NCI-H2227 treated with DMSO at 0.1 percent for 48 hours (cell line): ENCODE results near the gene SH2D1B.

Source experiments
- DNase-seq: peaks from one replicate; lab custom pipeline; 2025; lab: John Stamatoyannopoulos, UW

SH2D1B gene

DNA sequence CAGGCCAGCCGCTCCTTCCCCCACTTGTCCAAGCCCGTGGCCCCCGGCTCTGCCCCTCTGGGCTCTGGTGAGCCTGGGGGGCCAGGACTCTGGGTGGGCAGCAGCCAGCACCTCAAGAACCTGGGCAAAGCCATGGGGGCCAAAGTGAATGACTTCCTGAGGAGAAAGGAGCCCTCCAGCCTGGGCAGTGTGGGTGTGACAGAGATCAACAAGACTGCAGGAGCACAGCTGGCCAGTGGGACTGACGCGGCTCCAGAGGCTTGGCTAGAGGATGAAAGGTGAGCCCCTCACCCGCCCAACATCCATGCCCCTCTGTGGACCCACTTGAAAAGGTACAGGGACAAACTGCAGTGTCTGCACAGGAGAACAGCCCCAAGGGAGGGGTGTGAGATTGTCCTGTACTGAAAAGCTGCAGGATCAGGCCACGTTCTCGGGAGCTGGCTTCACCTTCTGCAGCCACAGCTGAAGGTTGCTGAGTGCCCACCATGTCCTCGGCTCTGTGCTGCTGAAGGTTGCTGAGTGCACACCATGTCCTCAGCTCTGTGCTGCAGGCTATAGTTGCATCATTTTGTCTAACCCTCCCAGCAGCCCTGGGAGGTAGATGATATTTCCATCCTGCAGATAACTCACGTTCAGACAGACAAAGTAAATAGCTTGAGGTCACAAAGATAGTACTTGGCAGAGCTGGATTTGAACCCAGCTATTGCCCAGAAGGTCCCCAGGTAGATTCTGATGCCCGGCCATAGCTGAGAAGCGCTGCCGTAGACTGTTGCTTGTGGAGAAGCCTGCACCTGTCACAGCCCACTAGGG lies 29.8 kb downstream of the SH2D1B start:
- DNase-seq: no peak

DNA sequence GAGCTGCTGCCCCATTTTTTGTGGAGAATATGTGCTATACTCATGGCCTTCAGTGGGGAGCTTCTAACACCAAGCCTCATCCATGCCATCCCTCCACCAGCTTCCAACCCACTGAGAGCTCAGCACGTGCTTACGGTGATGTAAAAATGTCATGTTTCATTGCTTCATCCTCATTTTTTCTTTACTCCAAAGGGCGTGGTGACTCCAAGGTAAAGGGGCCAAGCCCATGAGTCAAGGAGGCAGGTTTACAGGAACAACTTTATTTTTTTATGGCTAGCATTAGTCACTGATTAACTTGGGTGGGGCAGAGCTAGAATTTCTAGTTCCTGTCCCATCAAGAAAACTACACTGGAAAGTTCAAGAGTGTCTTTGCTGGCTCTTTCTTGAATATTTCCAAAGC lies 30.6 kb downstream of the SH2D1B start, which contains the start of gene C1orf226:
Gene C1orf226 (plus strand): TSS at position 346 of the 400 bp plus-strand sequence. CDS start 174 bp downstream, outside the sequence.
- DNase-seq: no peak

DNA sequence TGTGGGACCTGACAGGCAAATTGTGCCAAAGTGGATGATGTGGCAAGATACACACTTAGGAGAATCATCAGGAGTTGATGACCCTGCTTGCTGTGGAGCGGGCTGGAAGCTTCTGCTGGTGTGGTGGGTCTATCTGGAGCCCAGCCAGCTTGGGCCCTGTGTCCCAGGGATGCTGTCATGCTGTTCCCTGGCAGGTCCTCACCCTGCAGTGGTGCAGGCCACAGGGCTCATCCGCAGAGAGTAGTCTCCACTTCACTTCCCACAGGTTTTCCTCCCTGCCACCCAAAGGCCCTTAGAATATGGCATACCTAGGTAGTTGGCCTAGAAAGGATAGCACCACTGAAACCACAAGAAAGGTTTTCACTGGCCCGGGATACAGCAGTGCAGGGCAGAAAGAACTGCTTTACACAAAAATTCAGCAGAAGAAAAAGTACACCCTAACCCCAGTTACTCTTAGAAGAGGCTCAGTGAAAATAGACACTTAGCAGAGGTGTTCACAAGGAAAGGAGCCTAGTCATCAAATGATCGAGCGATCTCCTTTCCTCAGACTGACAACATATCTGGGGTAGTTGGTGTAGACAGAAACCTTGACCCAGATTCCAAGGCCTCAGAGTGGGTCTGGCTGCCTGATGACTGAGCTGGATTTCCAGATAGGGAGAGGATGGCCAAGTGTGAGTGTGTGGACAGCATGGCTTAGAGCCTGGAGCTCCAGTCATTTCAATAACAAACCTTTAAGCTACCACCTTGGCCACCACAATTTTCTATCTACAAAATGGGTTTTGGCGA lies 31.7 kb downstream of the SH2D1B start:
- no peak for DNase-seq

DNA sequence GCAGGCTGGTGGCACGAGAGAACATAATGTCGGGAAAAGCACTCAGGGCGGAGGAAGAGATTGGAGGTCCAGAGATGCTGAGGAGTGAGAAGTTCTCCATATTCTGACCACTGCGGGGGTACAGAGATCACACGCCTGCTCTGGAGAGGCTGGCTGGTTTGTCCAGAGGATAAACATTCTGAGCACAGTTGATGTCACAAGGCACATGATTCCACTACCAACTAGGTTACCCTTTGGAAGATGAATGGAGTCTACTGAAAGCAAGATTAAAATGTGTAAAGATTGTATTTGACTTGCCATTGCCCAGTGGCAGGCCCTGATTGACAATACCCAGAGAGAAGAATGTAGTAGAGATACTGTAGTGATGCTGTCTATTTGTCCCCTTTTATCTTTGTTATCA lies 35.2 kb downstream of the SH2D1B start, which contains the start of gene SPATA46:
Gene SPATA46 (minus strand): TSS at position 164 of the 400 bp plus-strand sequence. CDS start 64 bp downstream, at position 100.
- DNase-seq: no peak

DNA sequence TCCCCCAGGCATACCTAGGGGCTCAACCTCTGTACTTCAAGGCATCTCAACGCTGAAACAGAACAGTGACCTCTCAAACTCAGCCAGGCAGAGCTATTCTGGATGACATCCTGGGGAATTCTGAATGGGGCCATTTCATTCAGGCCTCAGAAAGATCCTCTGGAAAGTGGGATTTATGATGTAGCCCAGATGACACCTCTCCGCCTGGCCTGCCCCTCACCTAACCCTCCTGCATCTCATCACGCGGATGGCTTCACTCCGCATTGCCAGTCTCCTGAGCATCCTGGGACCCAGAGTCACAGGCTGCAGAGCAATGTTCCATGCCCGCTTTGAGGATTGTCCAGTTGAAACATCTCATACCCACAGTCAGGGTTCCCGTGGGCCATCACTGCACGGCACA lies 36.5 kb downstream of the SH2D1B start:
- DNase-seq: no peak

DNA sequence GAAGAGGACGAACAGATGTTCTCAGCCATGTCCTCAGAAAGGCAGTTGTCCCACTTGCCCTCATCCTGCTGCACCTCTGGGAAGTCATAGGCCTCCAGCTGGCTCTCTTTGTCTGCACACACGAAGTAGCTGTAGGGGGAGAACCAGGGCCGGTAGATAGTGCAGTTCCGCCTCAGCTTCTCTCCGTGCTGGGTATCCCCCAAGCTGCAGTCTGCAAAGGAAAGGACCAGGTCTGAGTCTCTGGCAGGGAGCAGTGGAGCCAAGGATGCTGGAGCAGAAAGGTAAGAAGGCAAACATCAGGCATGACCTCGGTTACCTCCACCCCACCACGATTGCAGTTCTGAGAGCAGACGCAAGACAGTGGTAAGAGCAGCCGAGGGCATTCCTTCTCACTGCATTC lies 37.5 kb downstream of the SH2D1B start:
- no peak for DNase-seq

DNA sequence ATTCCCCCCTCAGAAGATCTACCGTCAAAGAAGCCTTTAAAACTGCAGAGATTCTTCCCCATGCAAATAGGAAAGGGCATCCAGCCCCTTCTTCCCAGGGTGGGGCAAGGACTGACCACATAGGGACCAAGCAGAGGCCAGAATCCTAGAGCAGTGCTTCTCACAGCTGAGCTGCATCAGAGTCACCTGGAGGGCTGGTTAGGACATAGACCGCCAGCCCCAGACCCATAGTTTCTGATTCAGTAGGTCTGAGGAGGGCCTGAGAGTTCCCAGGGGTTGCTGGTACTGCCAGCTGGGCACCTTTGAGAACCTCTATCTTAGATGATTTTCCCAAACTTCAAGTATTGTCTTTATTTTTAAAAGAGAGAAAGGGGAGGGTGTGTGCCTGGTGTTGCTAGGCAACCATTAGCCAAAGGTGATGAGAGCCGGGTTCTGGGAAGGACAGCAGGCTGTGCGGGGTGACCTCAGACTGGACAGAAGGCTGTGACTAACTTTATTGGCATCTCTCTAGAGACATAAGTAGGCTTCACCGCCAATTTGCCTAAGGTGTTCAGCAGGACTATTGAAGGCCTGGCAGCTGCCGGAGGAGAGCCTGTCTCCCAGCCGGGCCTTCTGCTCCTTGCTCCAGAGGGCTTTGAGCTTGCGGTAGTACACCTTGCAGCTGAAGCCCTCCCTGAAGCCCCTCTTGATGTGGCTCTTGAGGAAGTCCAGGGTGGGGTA lies 38.2 kb downstream of the SH2D1B start:
- no peak for DNase-seq

DNA sequence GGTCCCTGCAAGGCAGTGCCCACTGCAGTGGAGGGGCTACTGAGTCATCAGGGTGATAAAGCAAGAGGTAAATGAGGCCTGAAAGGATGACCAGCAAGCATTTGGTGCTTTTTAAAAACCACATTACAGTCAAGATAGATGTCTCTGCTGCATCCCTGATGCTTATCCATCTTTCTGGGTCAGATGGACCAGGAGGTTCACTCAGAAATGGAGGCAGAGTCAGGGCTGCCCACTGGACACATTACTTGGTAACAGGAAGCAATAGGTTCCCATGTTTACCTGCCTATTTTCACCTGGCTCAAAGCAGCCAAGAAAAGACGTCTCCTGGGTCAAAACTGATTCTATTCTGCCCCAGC lies 38.9 kb downstream of the SH2D1B start:
- no peak for DNase-seq

DNA sequence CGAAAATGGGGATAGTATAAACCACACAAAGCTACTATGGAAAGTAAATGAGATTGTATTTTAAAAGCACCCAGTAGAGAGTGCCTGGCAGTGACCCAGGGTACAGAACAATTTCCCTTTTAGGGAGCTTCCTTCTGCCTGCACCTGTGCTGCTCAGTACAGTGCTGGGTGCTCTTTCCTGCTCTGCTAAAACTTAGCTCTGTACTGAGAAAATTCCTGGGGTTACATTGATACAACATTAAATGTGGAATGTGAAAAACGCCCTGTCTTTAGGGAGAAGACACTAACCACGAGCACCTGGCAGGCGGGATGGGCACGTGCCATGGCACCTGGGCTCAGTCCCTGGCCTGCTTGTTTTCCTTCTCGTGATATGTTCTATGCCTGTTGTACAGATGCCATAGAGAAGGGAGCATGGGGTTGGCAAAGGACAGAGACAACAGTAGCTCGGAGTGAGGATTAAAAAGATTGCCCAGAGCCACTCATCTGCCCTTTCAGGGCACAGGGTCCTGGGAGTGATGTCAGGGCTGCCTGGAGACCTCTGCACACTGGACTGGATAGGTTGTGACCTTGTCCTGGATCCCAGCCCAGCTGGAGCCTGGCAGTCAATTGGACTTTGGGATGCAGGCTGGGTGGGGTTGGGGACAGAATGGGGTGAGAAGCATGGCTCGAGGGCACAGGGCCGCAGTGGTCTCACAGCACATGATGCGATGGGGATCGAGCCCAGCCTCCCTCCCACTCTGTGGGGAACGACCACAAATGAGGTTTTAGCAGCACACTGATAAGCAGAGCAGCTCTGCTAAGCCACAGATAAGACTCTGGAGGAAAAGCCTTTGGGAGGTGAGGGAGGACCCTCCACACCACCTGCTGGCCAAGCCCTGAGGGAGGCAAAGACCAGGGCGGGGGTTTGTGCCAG lies 39.5 kb downstream of the SH2D1B start:
- no peak for DNase-seq

DNA sequence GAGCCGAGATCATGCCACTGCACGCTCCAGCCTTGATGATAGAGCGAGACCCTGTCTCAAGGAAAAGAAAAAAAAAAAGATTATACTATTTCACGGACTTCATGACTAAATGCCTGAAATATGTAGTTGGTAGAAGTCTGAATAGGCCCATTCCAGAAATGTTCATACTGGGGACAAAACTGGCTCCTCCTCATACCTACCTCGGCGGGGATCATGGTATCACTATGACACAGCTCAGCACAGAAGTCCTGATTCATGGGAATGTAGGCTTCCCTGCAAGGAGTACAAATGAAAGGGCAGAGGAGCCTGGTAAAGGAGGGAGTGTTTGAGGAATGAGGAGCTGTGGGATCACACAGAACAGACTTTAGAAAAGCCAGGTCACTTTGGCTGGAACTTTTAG lies 40.3 kb downstream of the SH2D1B start:
- DNase-seq: no peak

DNA sequence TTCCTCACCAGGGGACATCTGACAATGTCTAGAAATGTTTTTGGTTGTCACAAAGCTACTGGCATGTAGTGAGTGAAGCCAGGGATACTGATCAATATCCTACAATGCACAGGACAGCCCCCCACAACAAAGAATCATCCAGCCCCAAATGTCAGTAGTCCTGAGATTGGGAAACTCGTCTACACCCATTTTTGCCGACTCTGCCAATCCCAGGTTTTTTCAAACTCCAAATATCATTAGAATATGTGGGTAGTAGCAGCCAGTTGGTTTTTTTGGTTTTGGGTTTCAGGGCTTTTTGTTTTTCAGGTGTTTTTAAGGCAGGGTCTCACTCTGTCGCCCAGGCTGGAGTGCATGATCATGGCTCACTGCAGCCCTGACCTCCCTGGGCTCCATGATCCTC lies 41.2 kb downstream of the SH2D1B start:
- no peak for DNase-seq

DNA sequence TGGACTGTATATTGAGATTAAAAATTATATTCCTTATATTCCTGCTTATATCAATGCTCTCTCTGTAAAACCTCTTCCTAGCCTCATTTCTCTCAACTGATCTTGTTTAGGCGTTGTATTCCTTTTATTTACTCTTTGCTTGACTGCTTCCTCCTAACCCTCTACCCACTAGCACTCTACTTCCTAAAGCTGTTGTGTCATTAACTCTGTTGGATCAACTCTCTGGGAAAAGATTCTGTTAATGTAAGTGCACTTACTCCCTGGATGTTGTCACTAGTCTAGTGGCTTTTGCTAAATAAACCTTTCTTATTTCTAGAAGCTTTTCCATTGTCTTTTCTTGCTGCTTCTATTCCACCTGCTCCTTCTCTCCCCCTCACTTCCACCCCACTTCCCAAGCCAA lies 41.8 kb downstream of the SH2D1B start:
- DNase-seq: no peak

DNA sequence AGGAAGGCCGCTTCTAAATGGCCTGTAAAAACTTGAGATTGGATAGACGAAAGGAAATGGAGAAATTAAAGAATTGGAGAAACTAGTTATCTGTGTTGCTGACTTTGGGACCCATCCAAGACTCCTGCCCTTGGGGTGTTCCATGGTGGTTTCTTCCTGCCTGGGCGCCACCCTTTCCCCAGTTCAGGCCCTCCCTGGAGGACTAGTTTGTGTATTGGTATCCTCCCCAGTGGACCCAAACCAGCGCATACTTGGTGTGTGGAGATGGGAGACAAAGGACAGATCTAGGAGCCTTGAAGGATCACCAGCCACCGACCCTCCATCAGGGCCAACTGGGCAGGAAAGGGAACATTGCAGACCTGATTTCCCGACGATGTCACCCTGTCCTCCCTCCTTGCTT lies 42.4 kb downstream of the SH2D1B start:
- no peak for DNase-seq

DNA sequence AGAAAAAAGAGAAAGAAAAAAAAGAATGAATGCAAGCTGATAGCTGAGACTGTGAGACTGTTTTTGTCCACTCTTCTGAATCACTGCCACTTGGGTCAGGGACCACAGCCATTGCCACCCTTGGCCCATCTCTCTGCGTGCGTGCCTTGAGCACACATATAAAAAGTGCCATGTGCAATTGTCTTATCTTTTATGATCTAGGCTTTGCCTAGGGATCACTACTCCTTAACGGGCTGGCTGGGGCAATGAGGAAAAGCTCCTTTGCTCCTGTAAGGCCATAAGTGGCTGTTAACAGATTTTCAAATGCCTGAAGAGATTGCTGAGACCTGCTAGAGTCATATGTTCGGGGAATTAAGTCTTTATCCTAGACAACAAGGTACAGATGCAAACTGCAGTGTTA lies 43.5 kb downstream of the SH2D1B start:
- no peak for DNase-seq

DNA sequence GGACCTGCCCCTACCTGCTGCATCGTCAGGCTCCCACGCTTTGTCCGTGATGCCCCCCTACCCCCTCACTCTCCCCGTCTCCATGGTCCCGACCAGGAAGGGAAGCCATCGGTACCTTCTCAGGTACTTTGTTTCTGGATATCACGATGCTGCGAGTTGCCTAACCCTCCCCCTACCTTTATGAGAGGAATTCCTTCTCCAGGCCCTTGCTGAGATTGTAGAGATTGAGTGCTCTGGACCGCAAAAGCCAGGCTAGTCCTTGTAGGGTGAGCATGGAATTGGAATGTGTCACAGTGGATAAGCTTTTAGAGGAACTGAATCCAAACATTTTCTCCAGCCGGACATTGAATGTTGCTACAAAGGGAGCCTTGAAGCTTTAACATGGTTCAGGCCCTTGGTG lies 44.2 kb downstream of the SH2D1B start:
- no peak for DNase-seq

DNA sequence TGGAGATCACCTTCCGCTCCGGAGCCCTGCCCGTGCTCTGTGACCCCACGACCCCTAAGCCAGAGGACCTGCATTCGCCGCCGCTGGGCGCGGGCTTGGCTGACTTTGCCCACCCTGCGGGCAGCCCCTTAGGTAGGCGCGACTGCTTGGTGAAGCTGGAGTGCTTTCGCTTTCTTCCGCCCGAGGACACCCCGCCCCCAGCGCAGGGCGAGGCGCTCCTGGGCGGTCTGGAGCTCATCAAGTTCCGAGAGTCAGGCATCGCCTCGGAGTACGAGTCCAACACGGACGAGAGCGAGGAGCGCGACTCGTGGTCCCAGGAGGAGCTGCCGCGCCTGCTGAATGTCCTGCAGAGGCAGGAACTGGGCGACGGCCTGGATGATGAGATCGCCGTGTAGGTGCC lies 44.9 kb downstream of the SH2D1B start:
- no peak for DNase-seq

DNA sequence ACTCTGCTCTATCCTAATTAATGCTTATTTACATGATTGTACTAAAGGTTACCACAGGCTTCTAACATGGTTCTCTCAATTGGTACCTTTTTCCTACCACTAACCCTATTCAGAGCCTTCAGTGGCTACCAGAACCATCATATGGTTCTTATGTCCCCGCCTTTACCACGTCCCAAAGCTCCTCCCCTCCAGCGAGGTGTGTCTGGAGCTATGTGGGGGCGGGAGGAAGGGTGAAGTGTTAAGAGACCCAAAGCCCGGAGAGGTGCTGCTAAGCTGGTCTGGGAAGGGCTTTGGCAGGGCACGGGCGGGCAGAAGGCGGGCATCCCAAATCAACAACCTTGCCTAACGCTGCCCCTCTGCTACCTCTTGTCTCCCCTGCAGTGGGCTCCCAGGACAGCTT lies 45.3 kb downstream of the SH2D1B start:
- DNase-seq: no peak

DNA sequence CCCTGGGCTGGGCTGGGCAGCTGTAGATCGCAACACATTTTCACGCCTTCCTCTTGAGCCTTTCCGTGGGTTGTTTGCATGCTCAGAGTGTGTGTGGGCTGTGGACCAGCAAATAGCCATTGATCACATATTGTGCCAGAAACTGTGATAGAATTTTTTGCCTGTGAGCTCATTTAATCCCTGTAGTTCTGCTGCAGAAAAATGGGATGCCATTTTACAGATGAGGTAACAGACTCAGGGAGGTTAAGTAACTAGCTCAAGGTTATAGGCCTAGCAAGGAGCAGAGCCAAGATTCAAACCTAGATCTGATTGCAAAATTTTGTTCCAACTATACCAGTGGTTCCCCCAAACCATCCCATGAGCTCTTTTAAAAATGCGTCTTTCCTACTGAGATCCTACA lies 45.8 kb downstream of the SH2D1B start:
- no peak for DNase-seq

DNA sequence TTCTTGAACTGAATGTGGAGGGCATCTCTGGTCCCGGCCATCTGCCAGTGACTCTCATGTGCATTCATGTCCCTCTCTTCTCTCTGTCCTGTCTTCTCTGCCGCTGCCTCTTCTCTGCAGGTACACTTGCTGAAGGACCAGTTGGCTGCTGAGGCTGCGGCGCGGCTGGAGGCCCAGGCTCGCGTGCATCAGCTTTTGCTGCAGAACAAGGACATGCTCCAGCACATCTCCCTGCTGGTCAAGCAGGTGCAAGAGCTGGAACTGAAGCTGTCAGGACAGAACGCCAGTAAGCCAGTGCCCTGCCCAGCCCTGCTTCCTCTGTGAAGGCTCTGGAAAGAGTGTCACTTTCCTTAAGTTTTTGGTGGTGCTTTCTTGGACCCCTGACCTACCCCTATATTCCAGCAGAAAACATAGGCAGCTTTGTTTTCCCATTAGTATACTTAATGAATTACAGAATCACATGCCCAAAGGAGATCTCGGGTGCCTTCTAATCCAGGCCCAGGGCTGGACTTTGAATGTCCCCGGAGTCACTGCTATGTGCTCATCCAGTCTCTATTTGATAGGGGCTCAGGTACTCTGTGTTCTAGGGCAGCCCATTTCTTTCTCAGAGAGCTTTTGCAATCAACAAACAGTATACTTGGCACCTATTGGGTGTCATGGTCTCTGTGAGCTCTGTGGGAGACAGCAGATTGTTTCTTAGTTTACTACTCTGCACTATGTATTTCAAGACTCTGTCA lies 46.5 kb downstream of the SH2D1B start:
- DNase-seq: no peak

DNA sequence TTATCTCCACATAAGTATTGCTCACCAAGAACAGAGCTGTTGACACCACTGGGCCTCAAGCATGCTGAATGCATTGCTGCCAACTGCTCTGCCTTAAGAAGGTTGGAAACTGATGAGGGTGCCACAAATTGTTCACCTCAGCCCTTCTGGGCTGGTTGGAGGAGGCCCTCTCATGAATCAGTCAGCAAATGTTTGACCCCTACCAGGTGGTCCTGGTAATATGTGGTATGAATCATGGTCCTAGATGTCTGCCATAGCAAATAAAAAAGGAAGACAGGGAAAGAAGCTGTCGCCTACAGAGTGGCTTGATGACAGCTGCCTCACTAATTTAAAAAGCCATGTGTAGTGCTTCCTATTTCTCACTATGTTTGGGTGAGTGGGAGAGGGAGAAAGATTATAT lies 47.4 kb downstream of the SH2D1B start:
- DNase-seq: no peak

DNA sequence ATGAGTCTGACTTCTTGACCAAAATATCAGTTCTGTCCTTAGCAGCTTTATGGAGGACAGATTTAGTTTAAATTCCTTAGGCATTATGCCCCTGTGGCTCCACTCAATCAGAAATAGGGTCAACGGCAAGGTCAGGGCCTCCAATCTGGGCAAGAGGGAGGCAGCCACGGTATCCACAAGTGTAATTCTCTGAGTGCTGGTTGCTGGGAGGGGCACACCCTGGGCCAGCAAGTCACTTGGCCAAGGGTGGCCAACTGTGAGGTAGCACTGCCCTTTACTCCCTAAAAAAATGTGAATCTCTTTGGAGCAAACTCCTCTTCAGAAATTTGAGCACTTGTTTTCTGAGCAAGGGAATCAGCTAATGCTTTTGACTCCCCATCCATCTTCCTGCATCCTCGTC lies 48.1 kb downstream of the SH2D1B start:
- DNase-seq: no peak
